Dendritic cell treated with granulocyte-macrophage colony-stimulating factor and Interleukin-4, amounts not matched to agents 40 ng/mL and 50 ng/mL, for 4 days (primary cell): Measurements from ENCODE around the gene TAF1B.

Source experiments
- H3K27ac Mint-ChIP-seq: one replicate; pipeline ENCODE4 v1.8.0; 2022; ENCODE audit warnings: mild to moderate bottlenecking, mixed read lengths
- H3K27me3 Mint-ChIP-seq: one replicate; pipeline ENCODE4 v1.8.0; 2022; ENCODE audit warnings: mild to moderate bottlenecking, mixed read lengths
- H3K36me3 Mint-ChIP-seq: one replicate; pipeline ENCODE4 v1.8.0; 2022; ENCODE audit warnings: low read depth, mixed read lengths
- H3K4me1 Mint-ChIP-seq: one replicate; pipeline ENCODE4 v1.8.0; 2022; ENCODE audit warnings: low read depth, mixed read lengths
- H3K4me3 Mint-ChIP-seq: one replicate; pipeline ENCODE4 v1.8.0; 2022; ENCODE audit warnings: mild to moderate bottlenecking, moderate library complexity, mixed read lengths
- H3K9me3 Mint-ChIP-seq: one replicate; pipeline ENCODE4 v1.8.0; 2022; ENCODE audit warnings: mixed read lengths
- intact Hi-C: fragments of 100-400 bp; cut with micrococcal nuclease; formaldehyde crosslinking; loops from one replicate; pipeline ENCODE4 v1.15.0; 2022

The TAF1B gene

DNA sequence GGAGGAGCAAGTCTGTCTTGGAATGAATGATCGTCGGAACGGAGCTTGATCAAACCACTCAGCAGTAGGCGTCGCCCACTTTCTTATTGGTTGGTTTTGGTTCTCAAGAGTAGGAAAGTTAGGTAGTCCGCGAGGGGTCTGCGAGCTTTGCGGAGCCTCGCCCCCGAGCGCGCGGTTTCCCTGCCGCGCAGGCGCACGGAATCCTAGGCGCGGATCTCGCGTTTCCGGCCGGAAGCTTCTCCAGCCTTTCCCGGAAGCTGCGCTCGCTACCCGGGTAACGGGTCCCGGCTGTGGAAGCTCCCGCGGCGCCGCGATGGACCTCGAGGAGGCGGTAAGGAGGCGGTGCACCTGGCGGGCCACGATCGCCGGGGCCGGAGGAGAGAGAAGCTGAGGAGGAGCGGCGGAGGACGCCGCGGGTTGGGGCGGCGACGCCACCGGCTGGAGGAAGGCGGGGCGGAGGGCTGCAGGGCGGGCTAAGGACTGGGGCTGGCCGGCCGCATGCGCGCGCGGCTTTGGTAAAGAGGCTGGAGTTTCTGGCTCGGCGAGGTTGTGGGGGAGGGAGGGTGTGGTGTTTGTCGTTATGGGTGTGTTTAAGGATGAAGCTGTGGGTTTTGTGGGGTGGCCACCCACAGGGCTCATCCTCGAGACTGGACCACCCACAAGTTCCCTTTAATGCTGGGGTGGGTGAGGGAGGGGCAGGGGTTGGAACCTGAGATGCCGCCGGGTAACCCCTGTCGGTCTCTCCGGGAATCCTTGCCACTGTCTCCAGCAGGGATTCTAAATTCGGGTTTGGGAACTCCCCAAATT, at the start of gene TAF1B:
Gene TAF1B (plus strand): TSS at position 246 of the 807 bp plus-strand sequence. CDS start 68 bp downstream, at position 314.
- intact Hi-C loops, result loop anchor here (2.0 kb wide), 1 partner anchor 45 kb away; no protein-coding TSS in a partner anchor
- Mint-ChIP-seq H3K4me1 (peaks cover 42% of the 10 kb centered on the region), H3K27ac (peak within 1 kb of the TSS; percentile 87)

DNA sequence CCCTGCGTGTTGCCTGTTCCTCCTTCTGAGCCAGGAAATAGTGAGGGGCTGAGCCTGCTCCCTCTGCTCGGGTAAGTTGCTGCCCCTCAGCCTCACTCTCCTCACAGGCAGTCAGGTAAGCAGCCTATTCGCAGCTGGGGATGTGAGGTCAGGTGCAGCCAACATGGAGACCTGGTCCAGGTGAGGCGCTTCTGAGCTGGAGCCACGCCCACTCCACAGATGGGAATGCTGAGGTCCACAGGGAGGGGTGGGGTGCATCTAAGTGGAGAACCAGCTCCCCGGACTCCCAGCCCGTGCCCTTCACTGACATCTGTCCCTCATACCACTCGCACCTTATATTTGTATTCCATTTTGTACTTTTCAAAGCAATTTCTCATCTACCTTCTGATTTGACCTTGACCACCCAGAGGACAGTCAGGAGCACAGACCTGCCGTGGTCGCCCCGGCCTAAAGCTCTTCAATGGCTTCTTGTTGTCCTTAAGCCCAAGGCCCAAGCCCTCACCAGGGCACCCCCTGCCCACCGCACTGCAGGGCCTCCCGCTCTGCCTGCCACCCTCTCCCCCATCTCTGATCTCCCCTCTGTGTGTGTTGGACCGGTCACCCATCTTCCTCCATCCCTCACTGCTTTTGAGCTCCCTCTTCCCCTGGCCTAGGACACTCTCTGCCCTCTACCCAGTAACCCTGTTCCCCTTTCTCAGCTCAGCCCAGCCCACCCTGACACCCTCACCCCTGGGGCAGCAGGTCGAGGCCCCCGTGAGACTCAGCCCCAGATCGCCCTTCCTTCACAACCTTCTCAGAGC, 49.2 kb upstream of the TAF1B start:
- intact Hi-C loops, result no loop called here
- no peaks in the 10 kb centered on the region for H3K36me3 Mint-ChIP-seq
- peaks cover 43% of the 10 kb centered on the region for H3K4me1 Mint-ChIP-seq
- H3K27me3 Mint-ChIP-seq, result peaks cover 7% of the 10 kb centered on the region
- H3K9me3 Mint-ChIP-seq, result no peaks in the 10 kb centered on the region
- no peak overlapping the region for H3K27ac Mint-ChIP-seq
- no peak overlapping the region for H3K4me3 Mint-ChIP-seq

More for the DNA sequence above, at the start of gene TAF1B:
- Mint-ChIP-seq H3K9me3 (no peaks in the 10 kb centered on the region), H3K36me3 (peaks cover 43% of the 10 kb centered on the region), H3K4me3 (peak within 1 kb of the TSS; percentile 81), H3K27me3 (no peaks in the 10 kb centered on the region)

DNA sequence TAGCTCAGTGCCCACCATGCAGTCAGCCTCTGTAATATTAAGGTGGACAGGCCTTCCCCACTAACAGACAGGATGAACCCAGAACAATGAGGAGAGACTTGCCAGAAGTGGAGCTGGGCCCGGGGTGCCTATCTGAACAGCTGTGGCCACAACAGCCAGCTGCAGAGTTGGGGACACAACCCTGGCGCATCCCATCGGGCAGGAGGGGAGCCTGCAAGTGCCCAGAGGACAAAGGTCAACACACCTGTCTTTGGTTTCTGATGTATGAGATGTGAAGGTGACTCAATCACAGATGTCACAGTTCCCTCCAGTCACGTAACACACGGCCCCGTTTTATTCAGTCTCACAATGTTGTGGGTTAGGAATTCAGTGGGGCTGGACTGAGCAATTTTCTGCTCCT, 48.2 kb upstream of the TAF1B start:
- H3K36me3 Mint-ChIP-seq, result no peaks in the 10 kb centered on the region
- H3K27ac Mint-ChIP-seq, result no peak overlapping the region
- no peak overlapping the region for H3K4me3 Mint-ChIP-seq
- intact Hi-C loops, result loop anchor here (5.0 kb wide), 2 partner anchors 163 to 252 kb away; partner anchors contain the start of gene YWHAQ
- H3K9me3 Mint-ChIP-seq, result no peaks in the 10 kb centered on the region
- H3K4me1 Mint-ChIP-seq, result peaks cover 52% of the 10 kb centered on the region
- peaks cover 7% of the 10 kb centered on the region for H3K27me3 Mint-ChIP-seq

DNA sequence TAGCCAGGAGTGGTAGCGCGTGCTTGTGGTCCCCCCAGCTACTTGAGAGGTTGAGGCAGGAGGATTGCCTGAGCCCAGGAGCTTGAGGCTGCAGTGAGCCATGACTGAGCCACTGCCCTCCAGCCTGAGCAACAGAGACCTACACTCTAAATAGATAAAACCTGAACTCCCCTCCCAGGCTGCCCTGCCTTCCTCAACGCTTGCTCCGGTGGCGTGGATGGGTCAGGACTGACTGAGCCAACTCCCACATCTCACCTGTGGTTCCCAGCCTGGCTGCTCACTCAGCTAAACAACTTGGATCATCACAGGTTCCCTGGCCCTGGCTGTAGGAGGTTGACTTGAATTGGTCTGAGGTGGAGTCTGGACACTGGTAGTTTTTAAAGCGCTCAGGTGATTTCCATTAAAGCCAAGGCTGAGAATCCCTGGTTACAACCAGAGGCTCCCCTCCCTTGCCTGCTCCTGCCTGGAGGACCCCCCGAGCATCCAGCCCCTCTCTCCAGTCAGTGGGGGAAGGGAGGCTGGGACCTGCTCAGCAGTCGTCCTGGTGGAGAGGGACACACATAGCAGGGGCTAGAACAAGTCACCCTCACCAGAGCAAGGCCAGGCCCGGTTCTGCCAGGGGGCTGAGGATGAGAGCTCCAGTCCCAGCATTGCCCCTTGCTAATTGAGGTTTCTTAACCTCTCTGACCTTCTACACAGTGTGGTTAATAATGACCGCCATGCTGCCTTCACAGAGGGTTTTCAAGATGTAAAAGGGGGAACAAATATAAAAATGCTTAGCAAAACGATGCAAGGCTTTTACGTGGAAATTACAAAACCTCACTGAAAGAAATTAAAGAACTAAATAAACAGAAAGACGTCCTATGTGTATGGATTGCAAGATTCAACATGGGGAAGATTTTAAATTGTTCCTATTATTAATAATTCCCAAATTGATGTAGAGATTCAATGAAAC, 46.9 kb upstream of the TAF1B start:
- Mint-ChIP-seq H3K27me3 (peaks cover 7% of the 10 kb centered on the region), H3K36me3 (no peaks in the 10 kb centered on the region), H3K9me3 (no peaks in the 10 kb centered on the region), H3K4me1 (peaks cover 65% of the 10 kb centered on the region), H3K27ac (peak overlapping the region; percentile 29), H3K4me3 (no peak overlapping the region)
- intact Hi-C loops, result loop anchor here (5.0 kb wide), 2 partner anchors 164 to 251 kb away; partner anchors contain the start of gene YWHAQ

DNA sequence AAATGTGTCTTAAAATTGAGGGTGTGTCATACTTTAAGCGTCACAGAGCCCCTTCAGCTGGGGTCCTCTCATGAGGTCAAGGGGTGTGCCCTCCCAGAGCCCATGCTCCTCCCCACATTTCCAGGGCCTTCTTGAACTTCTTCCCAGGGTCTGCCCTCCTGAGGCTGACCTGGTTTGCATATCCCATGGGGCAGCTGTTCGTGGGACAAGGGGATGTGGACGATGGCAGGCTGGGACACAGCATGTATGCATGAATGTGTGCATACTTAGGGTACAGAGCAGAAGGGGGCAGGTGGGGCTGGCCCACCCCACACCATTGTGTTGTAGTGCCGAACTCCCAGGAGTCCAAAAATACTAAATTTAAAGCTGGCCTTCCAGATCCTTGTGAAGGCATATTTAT, 46.2 kb upstream of the TAF1B start:
- intact Hi-C loops, result loop anchor here (5.0 kb wide), 2 partner anchors 165 to 250 kb away; partner anchors contain the start of gene YWHAQ
- Mint-ChIP-seq H3K36me3 (no peaks in the 10 kb centered on the region), H3K27me3 (peaks cover 1% of the 10 kb centered on the region), H3K27ac (no peak overlapping the region), H3K4me3 (no peak overlapping the region), H3K9me3 (no peaks in the 10 kb centered on the region), H3K4me1 (peaks cover 73% of the 10 kb centered on the region)

DNA sequence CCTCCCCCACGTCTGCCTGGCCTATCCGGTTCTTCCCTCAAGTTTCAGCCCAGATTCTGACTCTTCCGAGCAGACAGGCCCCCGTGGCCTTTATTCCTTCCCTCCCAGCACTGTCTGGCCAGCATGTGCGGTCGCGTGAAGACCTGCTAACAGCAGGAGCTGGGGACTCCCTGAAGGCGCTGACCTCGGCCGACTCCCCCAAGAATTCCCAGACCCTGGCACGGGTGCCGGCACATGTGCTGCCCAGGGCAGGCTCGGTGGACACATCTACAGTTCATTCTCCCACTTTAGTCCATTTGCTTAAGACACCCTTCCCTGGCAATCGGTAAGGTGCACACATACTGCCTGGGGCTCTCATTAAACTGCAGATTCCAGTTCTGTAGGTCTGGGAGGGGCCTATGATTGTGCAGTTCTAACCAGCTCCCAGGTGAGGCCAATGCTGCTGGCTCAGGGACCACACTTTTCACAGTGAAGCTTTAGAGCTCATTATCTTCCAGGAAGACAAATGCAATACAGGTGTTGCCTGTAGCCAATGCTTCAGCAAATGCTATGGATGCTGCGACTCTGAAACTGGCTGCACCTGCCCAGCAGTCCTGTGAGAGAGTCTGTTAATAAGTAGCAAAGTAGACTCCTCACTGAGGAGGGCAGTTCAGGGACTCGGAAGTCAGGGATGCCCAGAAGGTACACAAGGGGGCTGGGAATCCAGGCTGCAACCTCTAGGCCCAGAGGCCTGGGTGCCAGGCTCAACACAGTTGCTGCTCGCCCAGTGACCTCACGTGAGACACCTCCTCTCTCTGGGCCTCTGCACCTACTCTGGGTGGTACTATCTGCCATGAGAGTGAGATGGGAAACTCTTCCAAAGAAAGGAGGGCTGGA, 45.4 kb upstream of the TAF1B start:
- Mint-ChIP-seq H3K36me3 (no peaks in the 10 kb centered on the region), H3K27ac (peak overlapping the region; percentile 57), H3K4me1 (peaks cover 69% of the 10 kb centered on the region), H3K9me3 (no peaks in the 10 kb centered on the region), H3K27me3 (no peaks in the 10 kb centered on the region), H3K4me3 (no peak overlapping the region)
- intact Hi-C loops, result loop anchor here (2.0 to 5.0 kb wide), 3 partner anchors 45 to 249 kb away; partner anchors contain the start of genes TAF1B and YWHAQ

DNA sequence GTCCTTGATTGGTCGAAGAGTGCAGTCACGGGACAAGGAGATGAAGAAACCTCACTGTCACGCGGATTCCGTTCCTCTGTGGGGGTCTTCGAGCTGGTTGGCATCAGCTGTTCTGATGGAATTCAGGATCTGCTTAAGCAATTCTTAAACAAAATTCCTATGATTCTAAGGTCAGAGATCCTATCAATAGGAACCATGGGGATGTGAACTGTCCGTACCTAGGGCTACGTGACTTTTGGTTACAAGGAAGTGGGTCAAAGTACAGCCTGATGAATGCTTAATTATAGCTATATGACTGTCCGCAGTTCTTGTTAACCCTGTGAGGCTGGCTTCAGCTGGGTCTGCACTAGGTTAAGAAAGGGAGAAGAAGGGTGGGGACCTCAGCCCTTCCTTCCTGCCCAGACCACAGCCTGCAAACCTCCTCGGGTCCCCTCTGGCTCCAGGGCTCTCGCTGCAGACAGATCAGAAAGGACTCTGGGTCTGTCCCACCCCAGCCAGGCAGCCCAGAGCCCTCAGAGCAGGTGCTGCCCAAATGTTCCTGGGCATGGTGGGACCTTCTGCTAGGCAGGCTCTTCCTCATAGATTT, 44.2 kb upstream of the TAF1B start:
- Mint-ChIP-seq H3K27me3 (no peaks in the 10 kb centered on the region), H3K9me3 (no peaks in the 10 kb centered on the region), H3K27ac (peak overlapping the region; percentile 88), H3K4me3 (peak overlapping the region; percentile 60), H3K36me3 (no peaks in the 10 kb centered on the region), H3K4me1 (peaks cover 63% of the 10 kb centered on the region)
- intact Hi-C loops, result loop anchor here (2.0 to 5.0 kb wide), 3 partner anchors 44 to 248 kb away; partner anchors contain the start of genes TAF1B and YWHAQ

DNA sequence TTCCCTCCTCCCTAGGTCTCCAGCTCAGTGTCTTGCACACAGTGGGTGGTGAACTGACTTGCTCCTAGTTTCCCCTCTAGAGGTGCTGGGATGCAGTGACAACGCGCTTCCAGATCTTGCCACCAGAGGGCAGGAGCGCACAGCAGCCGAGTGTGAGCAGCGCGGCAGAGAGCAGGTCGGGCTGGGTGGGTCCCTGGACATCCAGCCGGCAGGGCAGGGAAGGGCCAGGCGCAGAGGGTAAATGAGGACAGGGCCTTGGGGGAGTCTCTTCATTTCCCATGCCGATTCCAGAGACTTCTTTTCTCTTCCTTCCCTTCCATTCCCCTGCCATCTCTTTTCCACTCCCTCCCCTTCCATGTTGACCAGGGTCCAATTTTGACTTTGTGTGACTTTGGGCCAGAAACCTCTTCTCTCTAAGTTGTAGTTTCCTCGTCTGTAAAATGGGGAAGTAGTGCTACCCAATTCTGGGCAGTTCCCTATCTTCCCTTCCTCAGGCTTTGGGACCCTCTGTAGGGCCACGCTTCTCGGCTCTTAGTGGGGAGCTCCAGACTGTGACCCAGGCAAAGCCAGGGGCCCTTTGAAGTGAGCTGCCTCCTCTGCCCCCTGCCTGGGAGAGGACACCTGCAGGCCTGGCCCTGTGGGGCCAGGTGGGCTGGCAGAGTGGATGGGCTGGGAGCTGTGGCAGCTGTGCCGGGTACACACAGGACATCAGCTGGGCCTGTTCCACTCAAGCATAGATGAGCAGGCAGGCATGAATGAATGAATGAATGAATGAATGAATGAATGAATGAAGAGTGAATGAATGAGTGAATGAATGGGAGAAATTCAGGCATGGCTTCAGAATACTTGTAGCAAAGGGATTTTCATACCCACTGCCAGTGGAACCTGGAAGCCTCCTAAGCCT, 43.3 kb upstream of the TAF1B start:
- H3K36me3 Mint-ChIP-seq, result no peaks in the 10 kb centered on the region
- peak overlapping the region; percentile 60 for H3K4me3 Mint-ChIP-seq
- H3K27me3 Mint-ChIP-seq, result peaks cover 2% of the 10 kb centered on the region
- intact Hi-C loops, result loop anchor here (2.0 to 5.0 kb wide), 3 partner anchors 43 to 247 kb away; partner anchors contain the start of genes TAF1B and YWHAQ
- H3K27ac Mint-ChIP-seq, result peak overlapping the region; percentile 88
- no peaks in the 10 kb centered on the region for H3K9me3 Mint-ChIP-seq
- peaks cover 63% of the 10 kb centered on the region for H3K4me1 Mint-ChIP-seq

DNA sequence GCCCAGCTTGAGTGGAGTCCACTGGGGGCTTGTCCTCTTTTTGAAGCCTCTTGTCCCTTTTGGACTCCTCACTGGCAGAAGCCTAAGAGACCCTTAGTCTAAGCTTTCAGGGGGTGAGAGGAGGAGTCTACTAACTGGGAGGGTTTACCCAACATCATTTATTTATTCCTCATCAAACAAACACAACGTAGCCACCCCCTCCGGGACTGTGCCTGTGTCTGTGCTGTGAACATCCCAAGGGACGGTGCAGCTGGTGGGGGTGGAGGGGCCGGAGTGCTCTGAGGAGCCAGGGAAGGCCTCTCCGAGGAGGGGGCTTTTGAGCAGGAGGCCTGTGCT, 42.7 kb upstream of the TAF1B start:
- intact Hi-C loops, result no loop called here
- H3K27ac Mint-ChIP-seq, result peak overlapping the region; percentile 88

DNA sequence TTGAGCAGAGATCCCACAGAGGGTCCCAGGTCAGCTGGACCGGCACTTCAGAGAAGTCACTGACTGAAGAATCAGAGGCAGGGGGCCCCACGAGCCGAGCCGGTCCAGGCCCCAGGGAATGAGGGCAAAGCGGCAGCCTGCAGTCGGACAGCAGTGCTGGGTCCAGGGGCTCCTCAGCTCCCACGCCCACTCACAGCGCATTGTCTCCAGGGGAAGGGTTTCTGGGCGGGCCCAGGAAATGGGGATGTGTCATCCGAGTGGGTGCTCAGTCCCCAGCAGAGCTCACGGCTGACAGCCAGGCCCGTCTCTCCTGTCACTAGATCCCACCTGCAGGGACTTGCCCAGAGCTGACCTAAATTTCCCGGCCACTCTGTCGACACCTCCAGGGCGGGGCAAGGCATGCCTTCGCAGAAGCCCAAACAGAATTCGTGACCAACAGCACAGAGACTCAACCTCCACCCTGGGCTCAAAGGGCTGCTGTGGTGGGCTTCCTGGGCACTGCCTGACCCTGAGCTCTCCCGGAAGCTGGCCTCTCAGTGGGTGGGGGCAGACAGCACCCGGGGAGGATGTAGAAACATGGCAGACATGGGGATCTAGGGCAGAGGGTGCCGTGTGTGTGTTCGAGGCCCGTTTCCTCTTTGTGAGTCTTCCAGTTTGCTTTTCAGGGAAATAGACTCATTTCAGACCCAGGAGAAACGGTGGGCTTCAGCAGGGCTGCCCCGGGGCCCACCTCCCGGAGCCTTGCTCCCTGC, 42.1 kb upstream of the TAF1B start:
- H3K36me3 Mint-ChIP-seq, result no peaks in the 10 kb centered on the region
- no peaks in the 10 kb centered on the region for H3K9me3 Mint-ChIP-seq
- peak overlapping the region; percentile 88 for H3K27ac Mint-ChIP-seq
- peak overlapping the region; percentile 23 for H3K4me3 Mint-ChIP-seq
- peaks cover 62% of the 10 kb centered on the region for H3K4me1 Mint-ChIP-seq
- intact Hi-C loops, result no loop called here
- peaks cover 7% of the 10 kb centered on the region for H3K27me3 Mint-ChIP-seq

More for the DNA sequence above, 42.7 kb upstream of the TAF1B start:
- Mint-ChIP-seq H3K36me3 (no peaks in the 10 kb centered on the region), H3K9me3 (no peaks in the 10 kb centered on the region), H3K4me1 (peaks cover 63% of the 10 kb centered on the region), H3K27me3 (peaks cover 2% of the 10 kb centered on the region), H3K4me3 (peak overlapping the region; percentile 60)

DNA sequence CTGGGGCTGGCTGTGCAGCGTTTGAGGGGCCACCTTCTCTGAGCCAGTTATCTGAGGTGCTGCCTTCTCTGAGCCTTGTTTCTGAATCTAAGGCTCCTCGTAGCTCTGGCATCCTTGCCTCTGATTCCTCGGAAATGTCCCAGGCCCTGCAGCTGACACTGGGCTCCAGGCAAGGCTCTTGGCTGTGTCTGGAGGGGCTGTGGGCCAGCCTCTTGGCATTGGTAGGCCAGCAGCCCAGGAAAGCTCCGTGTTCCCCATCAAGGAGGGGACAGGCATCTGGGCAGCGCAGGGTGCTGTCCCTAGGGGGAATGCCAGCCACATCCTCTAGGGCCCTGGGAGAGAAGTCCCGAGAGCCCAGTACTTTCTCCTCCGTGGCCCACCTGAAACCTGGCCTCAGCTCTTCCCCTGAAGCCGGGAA, 40.7 kb upstream of the TAF1B start:
- intact Hi-C loops, result no loop called here
- Mint-ChIP-seq H3K27ac (peak overlapping the region; percentile 88), H3K27me3 (peaks cover 13% of the 10 kb centered on the region), H3K36me3 (no peaks in the 10 kb centered on the region), H3K4me3 (no peak overlapping the region), H3K4me1 (peaks cover 50% of the 10 kb centered on the region), H3K9me3 (no peaks in the 10 kb centered on the region)
